Activated T-cell treated with anti-CD3 and anti-CD28 coated beads, Interleukin-2, amount 50 U/mL, for 72 hours (primary cell): ENCODE measurements around the gene ZNF469. TPM values are rescaled to one million over a fixed set of nuclear protein-coding genes. Genes with fewer than 3 reads are reported as not detected.
A peak's percentile ranks its signal among the peaks of the same experiment; 100 is the strongest.

Source experiments
- ATAC-seq, 2 donors: fragments of 150-1000 bp; cut with Tn5 transposase; replicated peaks in 1 of 2; 2 replicates each; pipeline ENCODE4 v1.10.0; 2021; ENCODE audit warnings: moderate library complexity in 2 of 2, mild to moderate bottlenecking in 1 of 2
- DNase-seq, 2 donors: peaks; one replicate each; pipeline ENCODE4 v3.0.0; 2021 to 2022; ENCODE audit warnings: mixed read lengths in 1 of 2
- H3K27ac Mint-ChIP-seq: one replicate; pipeline ENCODE4 v1.8.0; 2022; ENCODE audit warnings: mild to moderate bottlenecking, moderate library complexity, mixed read lengths
- H3K27me3 Mint-ChIP-seq: one replicate; pipeline ENCODE4 v1.8.0; 2022; ENCODE audit warnings: low read depth, mixed read lengths
- H3K36me3 Mint-ChIP-seq, 2 donors: one replicate each; pipeline ENCODE4 v1.8.0; 2022; ENCODE audit warnings: mixed read lengths in 2 of 2, mild to moderate bottlenecking in 1 of 2; ENCODE audit not compliant: insufficient read depth in 2 of 2
- H3K4me1 Mint-ChIP-seq: one replicate; pipeline ENCODE4 v1.8.0; 2022; ENCODE audit warnings: low read depth, mixed read lengths
- H3K4me3 Mint-ChIP-seq, 2 donors: one replicate each; pipeline ENCODE4 v1.8.0; 2022; ENCODE audit warnings: mild to moderate bottlenecking in 2 of 2, mixed read lengths in 2 of 2, moderate library complexity in 2 of 2
- H3K9me3 Mint-ChIP-seq, 2 donors: one replicate each; pipeline ENCODE4 v1.8.0; 2022; ENCODE audit warnings: mixed read lengths in 2 of 2
- total RNA-seq, 2 donors: library from RNA; stranded (reverse); gene quantifications; one replicate each; pipeline ENCODE4 v1.2.3, GENCODE V29; 2022

Gene ZNF469
- total RNA-seq, 2 donors from 2014 or later, result 0.34 to 0.65 TPM

DNA sequence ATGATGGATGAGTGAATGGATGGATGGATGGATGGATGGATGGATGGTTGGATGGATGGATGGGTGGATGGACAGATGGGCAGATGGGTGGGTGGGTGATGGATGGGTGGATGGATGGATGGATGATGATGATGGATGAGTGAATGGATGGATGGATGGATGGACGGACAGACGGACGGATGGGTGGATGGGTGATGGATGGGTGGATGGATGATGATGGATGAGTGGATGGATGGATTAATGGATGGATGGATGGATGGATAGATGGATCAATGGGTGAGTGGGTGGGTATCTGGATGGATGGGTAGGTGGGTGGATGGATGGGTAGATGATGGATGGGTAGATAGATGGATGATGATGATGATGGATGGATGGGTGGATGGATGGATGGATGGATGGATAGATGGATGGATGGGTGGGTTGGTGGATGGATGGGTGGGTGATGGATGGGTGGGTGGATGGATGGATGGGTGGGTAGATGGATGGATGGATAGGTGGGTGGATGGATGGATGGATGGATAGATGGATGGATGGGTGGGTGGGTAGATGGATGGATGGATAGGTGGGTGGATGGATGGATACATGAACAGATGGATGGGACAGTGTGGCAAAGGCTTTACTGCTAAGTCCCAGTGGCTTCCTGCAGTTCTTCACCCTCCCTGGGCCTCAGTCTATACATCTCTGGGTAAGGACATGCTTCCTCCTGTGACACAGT, 40.1 kb downstream of the ZNF469 start:
- Mint-ChIP-seq H3K4me1 (no peaks in the 10 kb centered on the region), H3K27ac (no peak overlapping the region), H3K27me3 (no peaks in the 10 kb centered on the region), H3K36me3 (no peaks in the 10 kb centered on the region), H3K4me3 (no peak overlapping the region), H3K9me3 (peaks cover 2% of the 10 kb centered on the region in 2 donors)
- no peak for DNase-seq
- ATAC-seq, result no peak

GRCh38 chr16:88423448-88423850, 40.7 kb downstream of the ZNF469 start:
- no peak overlapping the region for H3K27ac Mint-ChIP-seq
- H3K4me3 Mint-ChIP-seq, result no peak overlapping the region
- H3K27me3 Mint-ChIP-seq, result no peaks in the 10 kb centered on the region
- H3K36me3 Mint-ChIP-seq, result no peaks in the 10 kb centered on the region
- no peak for DNase-seq
- H3K4me1 Mint-ChIP-seq, result no peaks in the 10 kb centered on the region
- ATAC-seq, result no peak
- H3K9me3 Mint-ChIP-seq, result peaks cover 2% of the 10 kb centered on the region in 2 donors

DNA sequence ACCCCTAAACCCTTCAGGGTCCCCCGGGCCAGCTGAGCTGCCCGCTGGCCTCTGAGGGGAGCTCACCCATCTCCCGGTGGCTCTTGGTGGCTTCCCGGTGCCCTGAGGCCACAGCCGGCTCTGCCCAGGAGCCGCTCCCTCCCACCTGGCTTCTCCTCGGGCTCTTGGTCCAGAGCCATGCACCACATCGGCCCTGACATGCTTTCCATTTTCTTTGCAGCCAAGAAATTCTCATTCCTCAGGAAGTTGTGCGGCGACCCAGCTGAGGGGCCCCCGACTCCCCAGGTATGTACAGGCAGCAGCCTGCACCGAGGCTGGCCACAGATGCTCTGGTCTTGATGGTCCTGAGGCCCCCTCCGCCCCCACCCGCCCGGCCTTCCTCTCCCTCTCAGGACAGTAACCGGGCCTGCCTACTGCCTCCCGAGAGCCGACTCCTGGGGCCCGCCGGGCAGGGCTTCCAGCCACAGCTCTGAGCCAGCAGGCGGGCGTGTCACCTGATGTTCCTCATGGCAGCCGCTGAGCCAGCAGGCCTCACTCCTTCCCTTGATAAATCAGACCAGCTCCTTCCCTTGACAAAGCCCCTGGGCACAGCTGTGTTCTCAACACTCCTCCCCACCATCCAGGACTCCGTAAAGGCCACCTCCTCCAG, 42.0 kb downstream of the ZNF469 start:
- Mint-ChIP-seq H3K27ac (no peak overlapping the region), H3K27me3 (no peaks in the 10 kb centered on the region), H3K9me3 (peaks cover 2% of the 10 kb centered on the region in 2 donors), H3K4me1 (no peaks in the 10 kb centered on the region), H3K36me3 (no peaks in the 10 kb centered on the region), H3K4me3 (no peak overlapping the region)
- ATAC-seq, result no peak
- DNase-seq, result no peak

- Mint-ChIP-seq H3K4me1 (no peaks in the 10 kb centered on the region), H3K27ac (no peak overlapping the region), H3K36me3 (no peaks in the 10 kb centered on the region), H3K9me3 (peaks cover 2% of the 10 kb centered on the region in 2 donors), H3K27me3 (no peaks in the 10 kb centered on the region), H3K4me3 (no peak overlapping the region)
- DNase-seq (no peak), ATAC-seq (no peak)
Measured at GRCh38 chr16:88426018-88426417, 43.3 kb downstream of the ZNF469 start.

- H3K36me3 Mint-ChIP-seq, result no peaks in the 10 kb centered on the region
- ATAC-seq, result no peak
Measured at GRCh38 chr16:88427376-88427775, 44.6 kb downstream of the ZNF469 start.

DNA sequence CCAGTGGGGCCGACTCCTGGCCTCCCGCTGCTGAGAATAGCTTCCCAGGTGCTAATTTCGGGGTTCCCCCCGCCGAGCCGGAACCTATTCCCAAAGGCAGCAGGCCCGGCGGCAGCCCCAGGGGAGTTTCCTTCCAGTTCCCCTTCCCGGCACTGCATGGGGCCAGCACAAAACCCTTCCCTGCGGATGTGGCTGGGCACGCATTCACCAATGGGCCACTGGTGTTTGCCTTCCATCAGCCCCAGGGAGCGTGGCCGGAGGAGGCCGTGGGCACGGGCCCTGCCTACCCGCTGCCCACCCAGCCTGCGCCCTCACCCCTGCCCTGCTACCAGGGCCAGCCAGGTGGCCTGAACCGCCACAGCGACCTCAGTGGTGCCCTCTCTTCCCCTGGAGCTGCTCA, 45.4 kb downstream of the ZNF469 start:
- H3K27me3 Mint-ChIP-seq, result peaks cover 8% of the 10 kb centered on the region
- ATAC-seq, result no peak
- H3K36me3 Mint-ChIP-seq, result no peaks in the 10 kb centered on the region
- H3K4me1 Mint-ChIP-seq, result no peaks in the 10 kb centered on the region
- no peak for DNase-seq
- H3K9me3 Mint-ChIP-seq, result peaks cover 0 to 2% of the 10 kb centered on the region in 2 donors
- H3K4me3 Mint-ChIP-seq, result no peak overlapping the region
- H3K27ac Mint-ChIP-seq, result no peak overlapping the region

More at GRCh38 chr16:88427376-88427775, 44.6 kb downstream of the ZNF469 start:
- Mint-ChIP-seq H3K27ac (no peak overlapping the region), H3K4me1 (no peaks in the 10 kb centered on the region), H3K27me3 (peaks cover 8% of the 10 kb centered on the region), H3K4me3 (no peak overlapping the region), H3K9me3 (peaks cover 2% of the 10 kb centered on the region in 2 donors)
- DNase-seq, result no peak

DNA sequence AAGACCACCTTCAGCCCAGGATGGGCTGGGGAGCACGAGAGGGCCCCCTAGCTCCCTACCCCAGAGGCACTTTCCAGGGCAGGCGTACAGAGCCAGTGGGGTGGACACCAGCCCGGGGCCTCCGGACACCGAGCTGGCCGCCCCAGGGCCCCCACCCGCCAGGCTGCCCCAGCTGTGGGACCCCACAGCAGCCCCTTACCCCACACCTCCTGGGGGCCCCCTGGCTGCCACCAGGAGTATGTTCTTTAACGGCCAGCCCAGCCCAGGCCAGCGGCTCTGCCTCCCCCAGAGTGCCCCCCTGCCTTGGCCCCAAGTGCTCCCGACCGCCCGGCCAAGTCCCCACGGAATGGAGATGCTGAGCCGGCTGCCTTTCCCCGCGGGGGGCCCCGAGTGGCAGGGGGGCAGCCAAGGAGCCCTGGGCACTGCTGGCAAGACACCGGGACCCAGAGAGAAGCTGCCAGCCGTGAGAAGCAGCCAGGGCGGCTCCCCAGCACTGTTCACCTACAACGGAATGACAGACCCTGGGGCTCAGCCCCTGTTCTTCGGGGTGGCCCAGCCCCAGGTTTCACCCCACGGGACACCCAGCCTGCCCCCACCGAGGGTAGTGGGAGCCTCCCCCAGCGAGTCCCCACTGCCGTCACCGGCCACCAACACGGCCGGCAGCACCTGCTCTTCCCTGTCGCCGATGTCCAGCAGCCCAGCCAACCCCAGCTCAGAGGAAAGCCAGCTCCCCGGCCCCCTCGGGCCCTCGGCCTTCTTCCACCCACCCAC, 46.0 kb downstream of the ZNF469 start:
- peaks cover 8% of the 10 kb centered on the region for H3K27me3 Mint-ChIP-seq
- H3K9me3 Mint-ChIP-seq, result no peaks in the 10 kb centered on the region
- no peak for DNase-seq
- no peak for ATAC-seq
- no peaks in the 10 kb centered on the region for H3K4me1 Mint-ChIP-seq
- H3K4me3 Mint-ChIP-seq, result peak overlapping the region in 1 of 2 donors; percentile 37
- no peak overlapping the region for H3K27ac Mint-ChIP-seq
- H3K36me3 Mint-ChIP-seq, result no peaks in the 10 kb centered on the region

GRCh38 chr16:88429387-88430184, 46.8 kb downstream of the ZNF469 start:
- Mint-ChIP-seq H3K4me1 (no peaks in the 10 kb centered on the region), H3K27me3 (peaks cover 8% of the 10 kb centered on the region)

DNA sequence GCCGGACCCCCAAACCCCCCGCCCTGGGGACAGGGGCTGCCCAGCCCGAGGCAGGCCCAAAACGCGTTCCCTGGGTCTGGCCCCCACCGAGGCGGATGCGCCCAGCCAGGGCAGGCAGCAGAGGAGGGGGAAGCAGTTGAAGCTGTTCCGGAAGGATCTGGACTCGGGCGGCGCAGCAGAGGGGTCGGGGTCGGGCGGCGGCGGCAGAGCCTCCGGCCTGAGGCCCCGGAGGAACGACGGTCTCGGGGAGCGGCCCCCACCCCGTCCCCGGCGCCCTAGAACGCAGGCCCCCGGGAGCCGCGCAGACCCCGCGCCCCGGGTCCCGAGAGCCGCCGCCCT, 47.4 kb downstream of the ZNF469 start:
- peaks cover 8% of the 10 kb centered on the region for H3K27me3 Mint-ChIP-seq
- DNase-seq (peak in 1 of 2 donors; percentile 21), ATAC-seq (peak; percentile 26 to 52)
- no peaks in the 10 kb centered on the region for H3K4me1 Mint-ChIP-seq
- H3K4me3 Mint-ChIP-seq, result peak overlapping the region; percentile 73 to 78
- H3K27ac Mint-ChIP-seq, result no peak overlapping the region
- no peaks in the 10 kb centered on the region for H3K36me3 Mint-ChIP-seq
- H3K9me3 Mint-ChIP-seq, result no peaks in the 10 kb centered on the region

More at GRCh38 chr16:88429387-88430184, 46.8 kb downstream of the ZNF469 start:
- no peak for ATAC-seq
- no peaks in the 10 kb centered on the region for H3K36me3 Mint-ChIP-seq
- no peak overlapping the region for H3K27ac Mint-ChIP-seq
- H3K9me3 Mint-ChIP-seq, result no peaks in the 10 kb centered on the region
- peak overlapping the region; percentile 73 to 78 for H3K4me3 Mint-ChIP-seq
- DNase-seq, result no peak

- DNase-seq (peak; percentile 49 to 68), ATAC-seq (peak; percentile 69 to 73)
- no peaks in the 10 kb centered on the region for H3K4me1 Mint-ChIP-seq
- H3K27me3 Mint-ChIP-seq, result peaks cover 8% of the 10 kb centered on the region
- H3K4me3 Mint-ChIP-seq, result peak overlapping the region; percentile 73 to 78
- no peaks in the 10 kb centered on the region for H3K36me3 Mint-ChIP-seq
- H3K9me3 Mint-ChIP-seq, result no peaks in the 10 kb centered on the region
- H3K27ac Mint-ChIP-seq, result peak overlapping the region; percentile 65
Measured at GRCh38 chr16:88430524-88431446, 48.0 kb downstream of the ZNF469 start.

- Mint-ChIP-seq H3K4me3 (peak overlapping the region; percentile 69 to 78), H3K27me3 (peaks cover 8% of the 10 kb centered on the region), H3K27ac (no peak overlapping the region), H3K4me1 (no peaks in the 10 kb centered on the region), H3K36me3 (no peaks in the 10 kb centered on the region), H3K9me3 (no peaks in the 10 kb centered on the region)
- ATAC-seq, result no peak
- no peak for DNase-seq
Measured at GRCh38 chr16:88431651-88432050, 48.9 kb downstream of the ZNF469 start.

GRCh38 chr16:88432174-88432573, 49.4 kb downstream of the ZNF469 start:
- no peak for ATAC-seq
- H3K9me3 Mint-ChIP-seq, result no peaks in the 10 kb centered on the region
- H3K4me1 Mint-ChIP-seq, result no peaks in the 10 kb centered on the region
- H3K36me3 Mint-ChIP-seq, result no peaks in the 10 kb centered on the region
- H3K4me3 Mint-ChIP-seq, result peak overlapping the region in 1 of 2 donors; percentile 78
- no peak overlapping the region for H3K27ac Mint-ChIP-seq
- peaks cover 8% of the 10 kb centered on the region for H3K27me3 Mint-ChIP-seq
- no peak for DNase-seq
